GOT3 (cell line): ENCODE measurements around the gene CUEDC2.
"Not testable (repeated sequence)": the region's sequence is repeated elsewhere in the genome, so short reads cannot be mapped to it uniquely, and the experiment has no call there.

Experiments used
- DNase-seq: peaks from one replicate; lab custom pipeline; 2025; ENCODE audit warnings: mixed read lengths; lab: John Stamatoyannopoulos, UW

The CUEDC2 gene

GRCh38 chr10:102454662-102455487 is 22.5 kb upstream of the CUEDC2 start:
- not testable (repeated sequence) for DNase-seq

GRCh38 chr10:102453502-102453901 is 21.1 kb upstream of the CUEDC2 start:
- DNase-seq: no peak

- DNase-seq: no peak
Observed at GRCh38 chr10:102452672-102453340, 20.4 kb upstream of the CUEDC2 start.

GRCh38 chr10:102451105-102451969 is 19.0 kb upstream of the CUEDC2 start, which contains the start of gene C10orf95:
TSS of gene C10orf95 (minus strand) at chr10:102451543. CDS start at chr10:102451093, 450 bp downstream.
- DNase-seq: no peak

GRCh38 chr10:102450374-102451104 is 18.2 kb upstream of the CUEDC2 start:
- DNase-seq: peak; percentile 32

GRCh38 chr10:102450124-102450373 is 17.7 kb upstream of the CUEDC2 start:
- DNase-seq: no peak

- DNase-seq: no peak
Observed at GRCh38 chr10:102449321-102450123, 17.1 kb upstream of the CUEDC2 start.

GRCh38 chr10:102444851-102445250 is 12.5 kb upstream of the CUEDC2 start:
- no peak for DNase-seq

GRCh38 chr10:102438374-102438773 is 6.0 kb upstream of the CUEDC2 start:
- no peak for DNase-seq

GRCh38 chr10:102437515-102437914 is 5.1 kb upstream of the CUEDC2 start:
- no peak for DNase-seq

- DNase-seq: no peak
Observed at GRCh38 chr10:102436312-102436711, 3.9 kb upstream of the CUEDC2 start.

GRCh38 chr10:102435529-102436233 is 3.3 kb upstream of the CUEDC2 start:
- DNase-seq: no peak

GRCh38 chr10:102435133-102435497 is 2.7 kb upstream of the CUEDC2 start:
- no peak for DNase-seq

GRCh38 chr10:102434394-102435132 is 2.2 kb upstream of the CUEDC2 start:
- no peak for DNase-seq

GRCh38 chr10:102433619-102434046 is 1.3 kb upstream of the CUEDC2 start:
- no peak for DNase-seq

GRCh38 chr10:102431452-102432124 is 786 bp downstream of the CUEDC2 start:
- DNase-seq: no peak

GRCh38 chr10:102429468-102429867 is 2.9 kb downstream of the CUEDC2 start:
- DNase-seq: no peak

GRCh38 chr10:102426803-102427287 is 5.5 kb downstream of the CUEDC2 start:
- DNase-seq: no peak

GRCh38 chr10:102425444-102425843 is 6.9 kb downstream of the CUEDC2 start:
- no peak for DNase-seq
